Mucosa of descending colon (tissue), 3 donors: Measurements from ENCODE around the gene AOAH. TPM values are rescaled to one million over a fixed set of nuclear protein-coding genes. Genes with fewer than 3 reads are reported as not detected.

Experiments used
- ATAC-seq: fragments of 200-7000 bp; cut with Tn5 transposase; one replicate; pipeline ENCODE4 v1.9.1; 2020; ENCODE audit warnings: mild to moderate bottlenecking, moderate library complexity
- DNase-seq, 3 donors: peaks; one replicate each; pipeline ENCODE4 v3.0.0-alpha.2; 2020
- H3K36me3 ChIP-seq: fragments of 200-600 bp; one replicate; pipeline ENCODE4 v1.8.0; 2021; ENCODE audit warnings: low read depth, mild to moderate bottlenecking
- H3K4me1 ChIP-seq: fragments of 200-600 bp; one replicate; pipeline ENCODE4 v1.8.0; 2021; ENCODE audit warnings: low read depth, mild to moderate bottlenecking
- H3K4me3 ChIP-seq: fragments of 200-600 bp; one replicate; pipeline ENCODE4 v1.8.0; 2021; ENCODE audit warnings: mild to moderate bottlenecking
- H3K9me3 ChIP-seq: fragments of 200-600 bp; one replicate; pipeline ENCODE4 v1.8.0; 2021; ENCODE audit warnings: mild to moderate bottlenecking
- CTCF ChIP-seq: fragments of 200-600 bp; IDR thresholded peaks from one replicate; pipeline ENCODE4 v1.8.0; 2022; ENCODE audit warnings: antibody characterized with exemption, mild to moderate bottlenecking
- intact Hi-C, 2 donors: fragments of 100-400 bp; cut with DNase I in 1 of 2; cut with micrococcal nuclease in 1 of 2; formaldehyde crosslinking; loops; one replicate each; pipeline versions ENCODE4 v1.11.0 to v1.11.1; 2022; cut with DNase I, micrococcal nuclease
- total RNA-seq, 3 donors: library from RNA; stranded (reverse); fragmentation: NEBNext Ultra II Directional in 2 of 3; extraction: Animal tissue kit (Norgen Biotek cat#: 25700) in 2 of 3; gene quantifications; one replicate each; pipeline versions ENCODE4 v1.2.1 to v1.2.4, GENCODE V29; 2021 to 2023
- donor health status: DM: no; HTN: no; CAD: no; lungs with moderate emphysema.
- donor health status: DM: no; HTN: no; CAD: no.
- donor health status: DM: no; HTN: yes; CAD: no.

The AOAH gene
- total RNA-seq, 3 donors from 2014 or later = 15.7 to 36.1 (median 28.8) TPM

GRCh38 chr7:36570528-36571189 is 153.6 kb downstream of the AOAH start:
- Histone ChIP-seq H3K9me3 (no peaks in the 10 kb centered on the region), H3K4me1 (no peaks in the 10 kb centered on the region), H3K4me3 (no peak overlapping the region), H3K36me3 (no peaks in the 10 kb centered on the region)
- ATAC-seq = no peak
- intact Hi-C loops = no loop called here
- TF ChIP-seq CTCF = no peak
- DNase-seq = no peak

GRCh38 chr7:36568452-36568849 is 155.8 kb downstream of the AOAH start:
- H3K4me3 ChIP-seq = no peak overlapping the region
- DNase-seq (no peak), ATAC-seq (no peak)
- TF ChIP-seq CTCF = no peak
- H3K4me1 ChIP-seq = no peaks in the 10 kb centered on the region
- intact Hi-C loops = no loop called here
- H3K9me3 ChIP-seq = no peaks in the 10 kb centered on the region
- H3K36me3 ChIP-seq = no peaks in the 10 kb centered on the region

GRCh38 chr7:36567699-36568451 is 156.4 kb downstream of the AOAH start:
- no peak for DNase-seq
- Histone ChIP-seq H3K36me3 (no peaks in the 10 kb centered on the region), H3K4me3 (no peak overlapping the region), H3K9me3 (no peaks in the 10 kb centered on the region), H3K4me1 (no peaks in the 10 kb centered on the region)
- no peak for ATAC-seq
- no peak for TF ChIP-seq CTCF
- intact Hi-C loops = no loop called here

- ATAC-seq (no peak), DNase-seq (no peak)
- Histone ChIP-seq H3K4me3 (no peak overlapping the region), H3K9me3 (no peaks in the 10 kb centered on the region), H3K36me3 (no peaks in the 10 kb centered on the region), H3K4me1 (no peaks in the 10 kb centered on the region)
- no peak for TF ChIP-seq CTCF
- intact Hi-C loops = no loop called here
Observed at GRCh38 chr7:36565792-36566356, 158.4 kb downstream of the AOAH start.

- no peak overlapping the region for H3K4me3 ChIP-seq
- H3K36me3 ChIP-seq = no peaks in the 10 kb centered on the region
- DNase-seq = no peak
- intact Hi-C loops = no loop called here
- no peaks in the 10 kb centered on the region for H3K4me1 ChIP-seq
- TF ChIP-seq CTCF = no peak
- H3K9me3 ChIP-seq = no peaks in the 10 kb centered on the region
- ATAC-seq = no peak
Observed at GRCh38 chr7:36564489-36564888, 159.8 kb downstream of the AOAH start.
